ENCODE results near the gene TMEM72.

The TMEM72 gene

DNA sequence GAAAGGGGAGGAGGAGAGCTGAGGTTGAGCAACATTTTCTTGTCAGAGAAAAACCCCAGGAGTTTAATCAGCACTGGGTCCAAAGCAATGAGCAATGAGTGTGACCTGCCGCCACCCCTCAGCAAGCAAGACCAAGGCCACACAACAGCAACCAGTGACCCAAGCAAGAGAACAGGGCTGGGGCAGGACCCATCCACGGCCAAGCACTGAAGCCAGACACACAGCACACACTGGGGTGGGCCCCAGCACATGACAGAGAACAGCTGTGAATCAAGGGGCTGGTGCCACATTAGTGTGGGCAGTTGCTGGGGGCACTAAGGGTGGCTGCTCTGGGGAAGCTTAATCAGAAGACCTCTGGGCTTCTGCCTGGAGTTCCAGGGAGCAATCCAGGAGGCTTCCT, 16.2 kb downstream of the TMEM72 start:
- TF ChIP-seq, protein P1, sequence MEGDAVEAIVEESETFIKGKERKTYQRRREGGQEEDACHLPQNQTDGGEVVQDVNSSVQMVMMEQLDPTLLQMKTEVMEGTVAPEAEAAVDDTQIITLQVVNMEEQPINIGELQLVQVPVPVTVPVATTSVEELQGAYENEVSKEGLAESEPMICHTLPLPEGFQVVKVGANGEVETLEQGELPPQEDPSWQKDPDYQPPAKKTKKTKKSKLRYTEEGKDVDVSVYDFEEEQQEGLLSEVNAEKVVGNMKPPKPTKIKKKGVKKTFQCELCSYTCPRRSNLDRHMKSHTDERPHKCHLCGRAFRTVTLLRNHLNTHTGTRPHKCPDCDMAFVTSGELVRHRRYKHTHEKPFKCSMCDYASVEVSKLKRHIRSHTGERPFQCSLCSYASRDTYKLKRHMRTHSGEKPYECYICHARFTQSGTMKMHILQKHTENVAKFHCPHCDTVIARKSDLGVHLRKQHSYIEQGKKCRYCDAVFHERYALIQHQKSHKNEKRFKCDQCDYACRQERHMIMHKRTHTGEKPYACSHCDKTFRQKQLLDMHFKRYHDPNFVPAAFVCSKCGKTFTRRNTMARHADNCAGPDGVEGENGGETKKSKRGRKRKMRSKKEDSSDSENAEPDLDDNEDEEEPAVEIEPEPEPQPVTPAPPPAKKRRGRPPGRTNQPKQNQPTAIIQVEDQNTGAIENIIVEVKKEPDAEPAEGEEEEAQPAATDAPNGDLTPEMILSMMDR (IDR thresholded peaks at IDR 0.05; ENCODE audit: insufficient read depth, low read depth, low read length, missing control alignments): no peak
- no peak overlapping the region for H3K4me3 ChIP-seq (ENCODE audit: low read depth, low read length)
- DNase-seq (ENCODE audit: low read depth): no peak

DNA sequence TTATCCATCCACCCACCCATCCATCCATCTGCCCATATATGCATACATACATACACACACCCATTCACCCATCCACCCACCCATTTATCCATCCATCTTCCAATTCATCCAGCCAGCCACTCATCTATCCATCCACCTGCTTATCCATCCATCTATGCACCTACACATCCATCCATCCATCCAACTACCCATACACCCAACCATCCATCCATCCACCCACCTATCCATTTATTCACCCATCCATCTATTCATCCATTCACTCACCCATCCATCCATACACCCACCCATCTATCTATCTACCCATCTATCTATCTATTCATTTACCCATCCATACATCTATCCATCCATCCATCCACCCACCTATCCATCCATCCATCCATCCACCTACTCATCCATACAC, 17.3 kb downstream of the TMEM72 start:
- DNase-seq (ENCODE audit: low read depth): no peak
- TF ChIP-seq, protein P1 (IDR thresholded peaks at IDR 0.05; ENCODE audit: insufficient read depth, low read depth, low read length, missing control alignments): no peak
- no peak overlapping the region for H3K4me3 ChIP-seq (ENCODE audit: low read depth, low read length)

DNA sequence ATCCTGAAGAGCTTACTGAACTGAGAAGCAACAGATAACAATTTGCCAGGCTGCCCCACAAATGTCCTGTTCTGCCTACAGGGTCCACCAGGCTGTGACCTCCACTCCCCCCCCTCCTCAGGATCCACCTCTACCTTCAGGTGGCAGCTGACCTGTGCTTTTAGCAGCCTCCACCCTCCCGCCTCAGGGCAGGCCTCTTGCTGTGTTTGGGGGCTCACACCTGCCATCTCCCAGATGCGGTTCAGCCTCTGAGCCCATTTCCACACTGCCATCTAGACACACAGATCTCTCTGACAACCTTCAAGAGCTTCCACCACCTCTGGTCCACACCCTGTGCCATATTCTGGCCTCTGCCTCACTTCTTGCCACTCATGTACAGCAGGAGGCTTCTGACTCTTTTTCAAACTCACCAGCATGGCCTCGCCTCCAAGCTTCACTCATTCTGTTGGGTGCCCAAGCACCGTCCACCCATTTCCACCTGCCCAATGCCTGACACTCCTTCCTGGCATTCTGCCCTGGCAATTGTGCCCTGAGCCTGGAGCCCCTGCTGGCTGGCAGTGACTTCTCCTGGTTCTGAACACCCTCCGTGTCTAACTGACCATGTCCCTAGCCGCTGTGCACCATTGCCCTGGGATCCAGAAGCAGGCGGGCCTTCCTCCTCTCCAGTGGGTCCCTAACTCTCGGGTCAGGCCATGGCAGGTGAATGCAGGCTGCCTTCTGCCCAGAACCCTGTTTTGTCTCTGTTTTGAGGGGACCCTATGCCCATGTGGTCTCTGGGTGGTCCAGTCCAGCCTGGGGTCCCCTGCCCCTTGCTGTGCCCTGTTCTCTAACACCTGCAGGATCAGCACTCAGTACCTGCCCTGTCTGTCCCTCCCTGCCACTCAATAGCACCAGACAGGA, 18.5 kb downstream of the TMEM72 start:
- TF ChIP-seq, protein P1 (IDR thresholded peaks at IDR 0.05; ENCODE audit: insufficient read depth, low read depth, low read length, missing control alignments): no peak
- DNase-seq (ENCODE audit: low read depth): no peak
- no peak overlapping the region for H3K4me3 ChIP-seq (ENCODE audit: low read depth, low read length)

DNA sequence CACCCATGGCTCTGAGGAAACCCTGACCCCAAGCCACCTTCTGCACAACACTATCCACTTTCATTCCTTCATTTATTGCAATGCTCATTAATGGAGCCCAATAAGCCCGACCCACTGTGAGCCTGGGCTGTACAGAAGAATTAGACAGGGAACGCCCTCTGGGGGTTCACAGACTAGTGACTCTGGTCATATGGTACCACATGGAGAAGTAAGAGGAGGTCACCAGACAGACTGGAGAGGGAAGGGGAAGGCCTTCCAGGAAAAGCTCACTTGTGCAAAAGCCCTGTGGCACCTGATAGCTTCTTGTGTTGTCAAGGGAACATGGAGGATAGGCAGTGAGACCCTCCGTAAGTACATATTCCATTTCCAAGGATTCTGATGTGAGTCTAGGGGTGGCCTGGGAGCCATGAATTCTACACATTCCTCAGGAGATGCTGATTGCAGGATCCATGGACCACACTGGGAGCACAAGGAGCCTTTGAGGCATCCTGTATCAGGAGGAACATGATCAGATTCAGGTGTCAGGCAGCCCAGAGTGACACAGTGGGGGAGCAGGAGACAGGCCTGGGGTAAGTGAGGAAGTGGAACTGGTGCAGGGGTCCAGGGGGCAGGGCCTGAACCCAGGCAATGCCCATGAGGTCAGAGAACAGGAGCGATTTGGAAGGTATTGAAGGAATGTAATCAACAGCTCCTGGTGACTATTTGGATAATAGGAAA, 19.9 kb downstream of the TMEM72 start:
- DNase-seq (ENCODE audit: low read depth): no peak
- TF ChIP-seq, protein P1 (IDR thresholded peaks at IDR 0.05; ENCODE audit: insufficient read depth, low read depth, low read length, missing control alignments): no peak
- no peak overlapping the region for H3K4me3 ChIP-seq (ENCODE audit: low read depth, low read length)

DNA sequence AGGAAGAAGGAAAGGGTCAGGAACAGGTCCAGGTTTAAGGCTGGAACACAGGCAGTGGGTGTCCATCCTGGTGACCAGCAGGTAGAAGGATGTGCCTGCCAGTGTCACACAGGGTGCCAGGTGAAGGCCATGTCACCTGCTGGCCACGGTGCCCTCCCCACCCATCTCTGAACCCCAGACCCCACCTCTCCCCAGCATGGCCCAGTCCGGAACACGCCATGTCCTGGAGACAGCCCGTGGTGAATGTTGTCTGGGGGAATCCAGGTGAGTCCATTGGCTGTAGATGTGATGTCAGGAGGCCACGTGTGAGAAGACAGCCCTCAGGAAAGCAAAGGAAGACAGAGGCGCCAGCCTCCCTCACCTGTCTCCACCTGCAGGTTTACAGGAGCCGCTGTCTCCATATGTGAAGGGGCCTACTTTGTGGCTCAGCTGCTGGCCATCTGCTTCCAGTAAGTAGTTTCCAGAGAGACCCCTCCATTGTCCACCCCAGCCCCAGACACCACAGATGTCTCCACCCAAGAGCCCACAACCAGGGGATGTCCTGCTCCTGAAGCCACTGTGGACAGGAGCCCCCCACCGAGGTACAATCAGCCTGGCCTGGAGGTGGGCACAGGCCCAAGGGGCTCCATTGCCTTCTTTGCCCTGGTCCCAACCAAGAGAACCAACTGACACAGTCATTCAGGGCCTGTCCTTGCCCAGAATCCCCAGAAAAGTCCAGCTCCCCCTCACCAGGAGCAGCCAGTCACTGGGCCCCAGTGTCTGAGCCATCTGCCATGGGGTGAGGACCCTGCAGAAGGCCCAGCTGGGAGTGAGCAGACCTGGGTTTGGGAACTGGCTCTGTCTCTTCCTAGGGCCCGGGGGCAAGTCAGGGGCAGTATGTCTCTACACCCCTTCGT, 20.7 kb downstream of the TMEM72 start:
- TF ChIP-seq, protein P1 (IDR thresholded peaks at IDR 0.05; ENCODE audit: insufficient read depth, low read depth, low read length, missing control alignments): no peak
- no peak for DNase-seq (ENCODE audit: low read depth)
- no peak overlapping the region for H3K4me3 ChIP-seq (ENCODE audit: low read depth, low read length)

Measured in GM12865 (cell line).